CD4-positive, alpha-beta T cell (primary cell): Measurements from ENCODE around the gene UBE2O. TPM values are rescaled to one million over a fixed set of nuclear protein-coding genes. Genes with fewer than 3 reads are reported as not detected.

Experiments
- ATAC-seq: fragments of 200-7000 bp; cut with Tn5 transposase; one replicate; pipeline ENCODE4 v1.10.0; 2022; ENCODE audit warnings: mild to moderate bottlenecking; ENCODE audit not compliant: poor library complexity
- CTCF ChIA-PET: fragments of 350-600 bp; sonication (Branson Sonifier 250); formaldehyde crosslinking; loops from one replicate; lab custom pipeline; 2021; ENCODE audit warnings: antibody characterized with exemption, inconsistent platforms; lab: Charles Lee
- POLR2A ChIA-PET: fragments of 350-600 bp; sonication (Branson Sonifier 250); formaldehyde crosslinking; loops from one replicate; lab custom pipeline; 2021; ENCODE audit warnings: antibody characterized with exemption, inconsistent platforms; lab: Charles Lee
- DNase-seq, 14 experiments: peaks; one replicate each; pipeline ENCODE4 v3.0.0-alpha.2; 2013 to 2020; ENCODE audit warnings: mixed read lengths in 2 of 14
- H3K27ac ChIP-seq, 2 donors: one replicate each; pipeline versions ENCODE4 v1.5.1 to v1.7.0; 2013; ENCODE audit warnings: low read length in 2 of 2, low read depth in 1 of 2, mild to moderate bottlenecking in 1 of 2
- H3K27me3 ChIP-seq, 2 experiments: 1 replicate in 1 of 2; 2 replicates in 1 of 2; pipeline versions ENCODE4 v1.6.1 to v1.7.0; 2013; ENCODE audit warnings: low read length in 2 of 2, control low read depth in 1 of 2, mild to moderate bottlenecking in 1 of 2, moderate library complexity in 1 of 2; ENCODE audit not compliant: insufficient read depth in 2 of 2, control insufficient read depth in 1 of 2
- H3K36me3 ChIP-seq: one replicate; pipeline ENCODE4 v1.6.1; 2013; ENCODE audit warnings: low read length, control low read depth; ENCODE audit not compliant: insufficient read depth
- H3K4me1 ChIP-seq: one replicate; pipeline ENCODE4 v1.6.1; 2013; ENCODE audit warnings: low read length, control low read depth; ENCODE audit not compliant: insufficient read depth
- H3K4me3 ChIP-seq: one replicate; pipeline ENCODE4 v1.5.1; 2013; ENCODE audit warnings: mild to moderate bottlenecking, low read length, moderate library complexity
- H3K9me3 ChIP-seq, 2 experiments: 1 replicate in 1 of 2; 2 replicates in 1 of 2; pipeline versions ENCODE4 v1.6.1 to v1.7.0; 2013; ENCODE audit warnings: low read length in 2 of 2, mild to moderate bottlenecking in 2 of 2, control low read depth in 1 of 2, moderate library complexity in 1 of 2; ENCODE audit not compliant: control insufficient read depth in 1 of 2, insufficient read depth in 1 of 2
- H3K27ac Mint-ChIP-seq: one replicate; pipeline ENCODE4 v1.8.0; 2020; ENCODE audit warnings: mixed read lengths
- H3K27me3 Mint-ChIP-seq: one replicate; pipeline ENCODE4 v1.8.0; 2021; ENCODE audit warnings: mixed read lengths
- H3K36me3 Mint-ChIP-seq: one replicate; pipeline ENCODE4 v1.8.0; 2021; ENCODE audit warnings: low read depth, mixed read lengths
- H3K4me1 Mint-ChIP-seq: one replicate; pipeline ENCODE4 v1.8.0; 2021; ENCODE audit warnings: low read depth, mixed read lengths
- H3K4me3 Mint-ChIP-seq: one replicate; pipeline ENCODE4 v1.8.0; 2020; ENCODE audit warnings: mild to moderate bottlenecking, mixed read lengths
- H3K9me3 Mint-ChIP-seq: one replicate; pipeline ENCODE4 v1.8.0; 2020; ENCODE audit warnings: mixed read lengths
- intact Hi-C, 2 experiments: fragments of 100-400 bp; cut with DNase I in 1 of 2; cut with micrococcal nuclease in 1 of 2; formaldehyde crosslinking; loops; one replicate each; pipeline versions ENCODE4 v1.15.1 to v1.9.0; 2023 to 2025; cut with DNase I, micrococcal nuclease
- total RNA-seq, 174 experiments: library from RNA in 2 of 174; stranded (reverse) in 2 of 174; gene quantifications; one replicate each; pipeline ENCODE4 v1.2.3 and lab custom pipeline; 2021 to 2026
- TF ChIP-seq, protein P1 (sequence below): fragments of 200-600 bp; IDR thresholded peaks from one replicate; pipeline ENCODE4 v1.8.0; 2022; ENCODE audit warnings: antibody characterized with exemption, mild to moderate bottlenecking

The UBE2O gene
- total RNA-seq, 2 experiments from 2014 or later: 22.7 to 25.1 TPM

DNA sequence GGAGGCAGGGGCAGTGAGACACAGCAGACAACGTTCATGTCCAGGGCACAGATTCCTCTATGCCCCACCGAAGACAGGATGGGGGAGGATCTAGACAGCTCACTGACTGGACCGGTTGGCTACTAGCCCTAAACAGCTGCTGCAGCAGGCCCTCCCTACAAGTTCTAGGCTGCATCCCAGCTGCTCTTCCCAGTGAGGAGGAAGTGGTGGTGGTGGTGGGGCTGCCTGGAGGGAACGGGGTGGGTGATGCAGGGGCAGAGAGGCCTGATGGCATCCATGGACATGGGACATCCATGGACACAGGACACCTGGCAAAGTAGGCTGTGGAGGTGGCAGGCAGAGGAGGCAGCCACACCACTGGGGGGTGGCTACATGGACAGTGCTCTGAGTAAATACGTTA, 50.2 kb downstream of the UBE2O start:
- intact Hi-C loops: no loop called here
- POLR2A ChIA-PET: no interaction called here
- H3K36me3 Mint-ChIP-seq: peaks cover 79% of the 10 kb centered on the region
- no peaks in the 10 kb centered on the region for H3K9me3 Mint-ChIP-seq
- ATAC-seq: no peak
- Histone ChIP-seq H3K27me3 (no peaks in the 10 kb centered on the region), H3K27ac (no peak overlapping the region), H3K9me3 (no peaks in the 10 kb centered on the region), H3K36me3 (peaks cover 78% of the 10 kb centered on the region), H3K4me3 (no peak overlapping the region), H3K4me1 (no peaks in the 10 kb centered on the region)
- H3K27me3 Mint-ChIP-seq: no peaks in the 10 kb centered on the region
- no peak overlapping the region for H3K4me3 Mint-ChIP-seq
- TF ChIP-seq, protein P1, sequence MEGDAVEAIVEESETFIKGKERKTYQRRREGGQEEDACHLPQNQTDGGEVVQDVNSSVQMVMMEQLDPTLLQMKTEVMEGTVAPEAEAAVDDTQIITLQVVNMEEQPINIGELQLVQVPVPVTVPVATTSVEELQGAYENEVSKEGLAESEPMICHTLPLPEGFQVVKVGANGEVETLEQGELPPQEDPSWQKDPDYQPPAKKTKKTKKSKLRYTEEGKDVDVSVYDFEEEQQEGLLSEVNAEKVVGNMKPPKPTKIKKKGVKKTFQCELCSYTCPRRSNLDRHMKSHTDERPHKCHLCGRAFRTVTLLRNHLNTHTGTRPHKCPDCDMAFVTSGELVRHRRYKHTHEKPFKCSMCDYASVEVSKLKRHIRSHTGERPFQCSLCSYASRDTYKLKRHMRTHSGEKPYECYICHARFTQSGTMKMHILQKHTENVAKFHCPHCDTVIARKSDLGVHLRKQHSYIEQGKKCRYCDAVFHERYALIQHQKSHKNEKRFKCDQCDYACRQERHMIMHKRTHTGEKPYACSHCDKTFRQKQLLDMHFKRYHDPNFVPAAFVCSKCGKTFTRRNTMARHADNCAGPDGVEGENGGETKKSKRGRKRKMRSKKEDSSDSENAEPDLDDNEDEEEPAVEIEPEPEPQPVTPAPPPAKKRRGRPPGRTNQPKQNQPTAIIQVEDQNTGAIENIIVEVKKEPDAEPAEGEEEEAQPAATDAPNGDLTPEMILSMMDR: no peak
- H3K27ac Mint-ChIP-seq: no peak overlapping the region
- DNase-seq: no peak
- H3K4me1 Mint-ChIP-seq: no peaks in the 10 kb centered on the region
- CTCF ChIA-PET: no interaction called here

GRCh38 chr17:76399175-76400172, 53.5 kb downstream of the UBE2O start:
- Mint-ChIP-seq H3K4me3 (no peak overlapping the region), H3K9me3 (no peaks in the 10 kb centered on the region), H3K36me3 (peaks cover 84% of the 10 kb centered on the region), H3K4me1 (no peaks in the 10 kb centered on the region), H3K27me3 (no peaks in the 10 kb centered on the region), H3K27ac (no peak overlapping the region)
- ChIA-PET POLR2A (interaction anchor here (0.6 to 1.3 kb wide), 4 partner anchors 11 to 94 kb away, joined by 3 to 4 read pairs (median 4); partner anchors contain the start of gene SPHK1), CTCF (interaction anchor here (1.1 to 3.8 kb wide), 4 partner anchors 9 to 96 kb away, joined by 3 to 31 read pairs (median 12); partner anchors contain the start of gene SPHK1)
- Histone ChIP-seq H3K27me3 (no peaks in the 10 kb centered on the region), H3K4me1 (no peaks in the 10 kb centered on the region), H3K9me3 (no peaks in the 10 kb centered on the region), H3K36me3 (peaks cover 87% of the 10 kb centered on the region), H3K27ac (no peak overlapping the region), H3K4me3 (no peak overlapping the region)
- no peak for ATAC-seq
- no peak for DNase-seq
- intact Hi-C loops: loop anchor here in 1 of 2 experiments (5.0 kb wide), 2 partner anchors 277 to 387 kb away; no protein-coding TSS in a partner anchor
- TF ChIP-seq, protein P1: no peak

DNA sequence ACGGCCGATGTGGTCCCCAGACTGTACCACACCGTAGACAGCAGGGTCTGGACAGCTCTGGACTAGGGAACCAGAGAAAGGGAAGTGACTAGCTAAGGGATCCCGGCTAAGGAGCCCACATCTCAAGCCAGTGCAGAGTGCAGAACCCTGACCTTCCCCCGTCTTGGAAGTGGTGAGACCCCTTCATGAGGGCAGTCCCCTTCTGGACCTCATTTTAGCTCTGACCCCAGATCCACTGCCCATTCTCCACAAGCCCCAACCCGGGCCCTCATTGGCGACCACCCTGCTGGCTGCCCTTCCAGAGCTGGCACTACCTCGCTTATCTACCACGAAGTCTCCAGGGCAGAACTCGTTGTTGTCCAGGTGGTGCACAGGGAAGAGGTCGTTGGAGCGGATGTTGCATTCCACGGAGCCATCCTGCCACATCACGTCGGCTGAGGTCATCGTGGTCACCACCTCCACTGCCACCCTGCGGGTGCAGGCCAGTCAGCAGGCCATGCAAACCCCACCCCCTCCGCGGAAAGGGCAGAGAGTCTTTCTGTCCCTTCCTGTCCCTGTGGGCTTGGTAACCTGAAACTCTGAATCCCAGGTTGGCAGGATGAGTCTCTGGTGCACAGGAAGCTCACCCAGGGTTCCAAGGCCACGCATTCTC, 54.3 kb downstream of the UBE2O start:
- H3K9me3 ChIP-seq: no peaks in the 10 kb centered on the region
- Mint-ChIP-seq H3K4me3 (no peak overlapping the region), H3K27me3 (no peaks in the 10 kb centered on the region), H3K27ac (no peak overlapping the region), H3K9me3 (no peaks in the 10 kb centered on the region), H3K4me1 (no peaks in the 10 kb centered on the region), H3K36me3 (peaks cover 83% of the 10 kb centered on the region)
- no peak overlapping the region for H3K4me3 ChIP-seq
- CTCF ChIA-PET: interaction anchor here (0.6 to 3.8 kb wide), 21 partner anchors 9 to 384 kb away, joined by 3 to 31 read pairs (median 4); partner anchors contain the start of genes PRPSAP1, RHBDF2, SPHK1 and UBE2O
- TF ChIP-seq, protein P1: no peak
- no peaks in the 10 kb centered on the region for H3K4me1 ChIP-seq
- H3K36me3 ChIP-seq: peaks cover 86% of the 10 kb centered on the region
- H3K27me3 ChIP-seq: no peaks in the 10 kb centered on the region
- H3K27ac ChIP-seq: no peak overlapping the region
- DNase-seq (no peak), ATAC-seq (no peak)
- POLR2A ChIA-PET: interaction anchor here (0.6 to 2.2 kb wide), 6 partner anchors 12 to 93 kb away, joined by 3 to 9 read pairs (median 4); partner anchors contain the start of genes PRPSAP1 and SPHK1
- intact Hi-C loops: loop anchor here (1.0 to 5.0 kb wide), 4 partner anchors 95 to 386 kb away; no protein-coding TSS in a partner anchor
